Thoracic aorta (tissue), 2 donors: ENCODE data around the gene WNT4. TPM values are rescaled to one million over a fixed set of nuclear protein-coding genes. Genes with fewer than 3 reads are reported as not detected.

Experiments
- ATAC-seq: fragments of 150-250 bp; one replicate; pipeline ENCODE4 v1.8.0; 2017; ENCODE audit warnings: low read depth; ENCODE audit not compliant: insufficient number of reproducible peaks, low FRiP score
- DNase-seq: peaks from one replicate; pipeline ENCODE4 v3.0.0-alpha.2; 2020; ENCODE audit warnings: low spot score
- H3K27ac ChIP-seq, 2 donors: fragments of 200-600 bp; sonication (generic); 1 replicate in 1 of 2; 2 replicates in 1 of 2; pipeline ENCODE4 v1.5.1; 2016; ENCODE audit warnings: mild to moderate bottlenecking in 2 of 2, moderate library complexity in 2 of 2
- H3K27me3 ChIP-seq: fragments of 200-600 bp; sonication (generic); replicated peaks from 2 replicates; pipeline ENCODE4 v1.6.0; 2016; ENCODE audit warnings: mild to moderate bottlenecking; ENCODE audit not compliant: insufficient read depth
- H3K36me3 ChIP-seq: fragments of 200-600 bp; sonication (generic); one replicate; pipeline ENCODE4 v1.5.1; 2016
- H3K4me1 ChIP-seq, 2 donors: fragments of 200-600 bp; sonication (generic); 1 replicate in 1 of 2; 2 replicates in 1 of 2; pipeline versions ENCODE4 v1.5.1 to v1.6.0; 2016; ENCODE audit warnings: low read depth in 2 of 2, mild to moderate bottlenecking in 1 of 2; ENCODE audit not compliant: control insufficient read depth in 1 of 2
- H3K4me3 ChIP-seq: fragments of 200-600 bp; sonication (generic); 2 replicates; pipeline ENCODE4 v1.5.1; 2016; ENCODE audit warnings: mild to moderate bottlenecking
- H3K9me3 ChIP-seq: fragments of 200-600 bp; sonication (generic); 2 replicates; pipeline ENCODE4 v1.5.1; 2016
- CTCF ChIP-seq: fragments of 200-600 bp; sonication (generic); IDR thresholded peaks from one replicate; pipeline ENCODE4 v1.5.1; 2019; ENCODE audit warnings: antibody characterized with exemption
- total RNA-seq, 2 donors: library from RNA; depleted of rRNA; stranded (reverse); fragments of >200 nt; gene quantifications; one replicate each; pipeline versions ENCODE4 v1.1.0 to v1.2.3, GENCODE V29; 2016

Gene WNT4
- total RNA-seq, 2 donors from 2014 or later: not detected

GRCh38 chr1:22179197-22179803, 36.4 kb upstream of the WNT4 start:
- H3K36me3 ChIP-seq: no peaks in the 10 kb centered on the region
- H3K4me1 ChIP-seq: no peaks in the 10 kb centered on the region
- DNase-seq: no peak
- no peak overlapping the region for H3K4me3 ChIP-seq
- H3K27me3 ChIP-seq: no peaks in the 10 kb centered on the region
- no peak for ATAC-seq
- H3K27ac ChIP-seq: no peak overlapping the region
- TF ChIP-seq CTCF: no peak
- H3K9me3 ChIP-seq: no peaks in the 10 kb centered on the region

- no peak for TF ChIP-seq CTCF
- H3K36me3 ChIP-seq: no peaks in the 10 kb centered on the region
- DNase-seq (no peak), ATAC-seq (no peak)
- no peaks in the 10 kb centered on the region for H3K9me3 ChIP-seq
- H3K27ac ChIP-seq: no peak overlapping the region
- no peak overlapping the region for H3K4me3 ChIP-seq
- no peaks in the 10 kb centered on the region for H3K27me3 ChIP-seq
- no peaks in the 10 kb centered on the region for H3K4me1 ChIP-seq
These were observed 34.6 kb upstream of the WNT4 start for GRCh38 chr1:22177354-22178003.

GRCh38 chr1:22176258-22176657, 33.4 kb upstream of the WNT4 start:
- no peak for TF ChIP-seq CTCF
- Histone ChIP-seq H3K27ac (no peak overlapping the region), H3K4me1 (no peaks in the 10 kb centered on the region), H3K27me3 (no peaks in the 10 kb centered on the region), H3K4me3 (no peak overlapping the region), H3K36me3 (no peaks in the 10 kb centered on the region), H3K9me3 (no peaks in the 10 kb centered on the region)
- ATAC-seq: no peak
- no peak for DNase-seq

GRCh38 chr1:22174446-22175220, 31.7 kb upstream of the WNT4 start:
- no peak for TF ChIP-seq CTCF
- H3K27me3 ChIP-seq: no peaks in the 10 kb centered on the region

GRCh38 chr1:22171951-22172715, 29.2 kb upstream of the WNT4 start:
- Histone ChIP-seq H3K4me1 (no peaks in the 10 kb centered on the region), H3K9me3 (no peaks in the 10 kb centered on the region), H3K27ac (no peak overlapping the region), H3K4me3 (no peak overlapping the region), H3K36me3 (no peaks in the 10 kb centered on the region), H3K27me3 (no peaks in the 10 kb centered on the region)
- no peak for TF ChIP-seq CTCF
- no peak for ATAC-seq
- no peak for DNase-seq

More at GRCh38 chr1:22174446-22175220, 31.7 kb upstream of the WNT4 start:
- Histone ChIP-seq H3K36me3 (no peaks in the 10 kb centered on the region), H3K9me3 (no peaks in the 10 kb centered on the region), H3K4me1 (no peaks in the 10 kb centered on the region), H3K27ac (no peak overlapping the region), H3K4me3 (no peak overlapping the region)
- DNase-seq (no peak), ATAC-seq (no peak)
